GM12892 (cell line): Measurements from ENCODE around the gene PATJ.
A peak's percentile ranks its signal among the peaks of the same experiment; 100 is the strongest.
"Not testable (repeated sequence)": the region's sequence is repeated elsewhere in the genome, so short reads cannot be mapped to it uniquely, and the experiment has no call there.

Experiments used
- DNase-seq: peaks from one replicate; pipeline ENCODE4 v3.0.0; 2011; ENCODE audit not compliant: insufficient read length
- FAIRE-seq: peaks from 2 replicates; lab custom pipeline; 2011; peaks lifted over from hg19 to GRCh38; lab: Jason Lieb, UNC
- POLR2A ChIP-seq: IDR thresholded peaks from 2 replicates; pipeline ENCODE4 v1.6.1; 2011; ENCODE audit warnings: low read depth, low read length, control low read depth
- POLR2AphosphoS5 ChIP-seq: IDR thresholded peaks from 2 replicates; pipeline ENCODE4 v1.6.1; 2011; ENCODE audit warnings: low read depth, low read length, control low read depth
- TAF1 ChIP-seq: IDR thresholded peaks from 2 replicates; pipeline ENCODE4 v1.6.1; 2011; ENCODE audit warnings: low read depth, mild to moderate bottlenecking, control low read depth, low read length, borderline replicate concordance

Gene PATJ

GRCh38 chr1:61727544-61727943, 14.7 kb upstream of the PATJ start:
- FAIRE-seq (no peak), DNase-seq (no peak)
- TF ChIP-seq POLR2A (no peak), TAF1 (no peak), POLR2AphosphoS5 (no peak)

GRCh38 chr1:61730679-61731078, 11.6 kb upstream of the PATJ start:
- not testable (repeated sequence) for DNase-seq, FAIRE-seq

GRCh38 chr1:61732726-61733125, 9.6 kb upstream of the PATJ start:
- TF ChIP-seq TAF1 (no peak), POLR2A (no peak), POLR2AphosphoS5 (no peak)
- no peak for DNase-seq
- no peak for FAIRE-seq

GRCh38 chr1:61740751-61741700, 1.3 kb upstream of the PATJ start:
- FAIRE-seq: no peak
- DNase-seq: no peak
- TF ChIP-seq POLR2AphosphoS5: no peak
- no peak for TF ChIP-seq POLR2A
- no peak for TF ChIP-seq TAF1

GRCh38 chr1:61742620-61743430, 545 bp downstream of the PATJ start:
- FAIRE-seq: no peak
- DNase-seq: peak; percentile 47
- TF ChIP-seq TAF1 (no peak), POLR2A (no peak), POLR2AphosphoS5 (no peak)

GRCh38 chr1:61743431-61743705, 1.1 kb downstream of the PATJ start:
- FAIRE-seq (no peak), DNase-seq (no peak)
- TF ChIP-seq TAF1: no peak
- TF ChIP-seq POLR2A: no peak
- TF ChIP-seq POLR2AphosphoS5: no peak

- DNase-seq (no peak), FAIRE-seq (no peak)
- TF ChIP-seq POLR2AphosphoS5 (no peak), TAF1 (no peak), POLR2A (no peak)
Observed at GRCh38 chr1:61743716-61744580, 1.7 kb downstream of the PATJ start.

GRCh38 chr1:61746813-61747212, 4.5 kb downstream of the PATJ start:
- no peak for FAIRE-seq
- DNase-seq: no peak
- TF ChIP-seq POLR2AphosphoS5: no peak
- TF ChIP-seq TAF1: no peak
- TF ChIP-seq POLR2A: no peak

GRCh38 chr1:61748566-61748965, 6.3 kb downstream of the PATJ start:
- FAIRE-seq (no peak), DNase-seq (no peak)

GRCh38 chr1:61749574-61749973, 7.3 kb downstream of the PATJ start:
- no peak for DNase-seq
- TF ChIP-seq POLR2A (no peak), POLR2AphosphoS5 (no peak), TAF1 (no peak)
- FAIRE-seq: no peak

More at GRCh38 chr1:61748566-61748965, 6.3 kb downstream of the PATJ start:
- no peak for TF ChIP-seq TAF1
- no peak for TF ChIP-seq POLR2AphosphoS5
- TF ChIP-seq POLR2A: no peak

GRCh38 chr1:61752921-61753389, 10.7 kb downstream of the PATJ start:
- FAIRE-seq (no peak), DNase-seq (no peak)
- no peak for TF ChIP-seq POLR2AphosphoS5
- TF ChIP-seq POLR2A: no peak
- no peak for TF ChIP-seq TAF1
